ENCODE measurements around the gene NTRK2.
A peak's percentile ranks its signal among the peaks of the same experiment; 100 is the strongest.

NTRK2 gene

GRCh38 chr9:84863372-84863771 lies 193.8 kb downstream of the NTRK2 start:
- TF ChIP-seq CTCF (conservative IDR thresholded peaks at IDR 0.05; ENCODE audit: low read length) = no peak
- no peak for TF ChIP-seq EZH2phosphoT487 (IDR thresholded peaks at IDR 0.05; ENCODE audit: borderline replicate concordance)
- H3K27me3 ChIP-seq (ENCODE audit: insufficient read depth, low read length, poor library complexity, severe bottlenecking) = no peaks in the 10 kb centered on the region
- H3K36me3 ChIP-seq (ENCODE audit: insufficient read depth, low read length) = no peaks in the 10 kb centered on the region
- peak overlapping the region; percentile 16 for H3K4me2 ChIP-seq (ENCODE audit: low read depth, low read length, poor library complexity, severe bottlenecking)
- H2AFZ ChIP-seq (ENCODE audit: low read length) = no peak overlapping the region
- no peaks in the 10 kb centered on the region for H3K9me2 ChIP-seq (replicated peaks; ENCODE audit: low read depth, low read length)
- H3K4me1 ChIP-seq (ENCODE audit: insufficient read depth, low read length, poor library complexity, severe bottlenecking) = no peaks in the 10 kb centered on the region
- H4K20me1 ChIP-seq (ENCODE audit: insufficient read depth, low read length, poor library complexity, severe bottlenecking) = no peaks in the 10 kb centered on the region
- H3K9ac ChIP-seq (ENCODE audit: low read depth, low read length, poor library complexity, severe bottlenecking) = no peak overlapping the region
- no peak overlapping the region for H3K4me3 ChIP-seq (ENCODE audit: low read length, poor library complexity, severe bottlenecking)
- no peaks in the 10 kb centered on the region for H3K79me2 ChIP-seq (ENCODE audit: insufficient read depth, low read length)
- H3F3A ChIP-seq (ENCODE audit: low read depth) = no peaks in the 10 kb centered on the region
- H3K9me3 ChIP-seq (ENCODE audit: insufficient read depth, low read depth, low read length) = no peaks in the 10 kb centered on the region

GRCh38 chr9:84866396-84867175 lies 197.1 kb downstream of the NTRK2 start:
- Histone ChIP-seq H3F3A (ENCODE audit: low read depth) (no peaks in the 10 kb centered on the region), H3K79me2 (ENCODE audit: insufficient read depth, low read length) (no peaks in the 10 kb centered on the region), H3K4me2 (ENCODE audit: low read depth, low read length, poor library complexity, severe bottlenecking) (no peak overlapping the region), H4K20me1 (ENCODE audit: insufficient read depth, low read length, poor library complexity, severe bottlenecking) (no peaks in the 10 kb centered on the region), H3K36me3 (ENCODE audit: insufficient read depth, low read length) (no peaks in the 10 kb centered on the region), H3K27me3 (ENCODE audit: insufficient read depth, low read length, poor library complexity, severe bottlenecking) (no peaks in the 10 kb centered on the region), H3K9me3 (ENCODE audit: insufficient read depth, low read depth, low read length) (no peaks in the 10 kb centered on the region), H3K9ac (ENCODE audit: low read depth, low read length, poor library complexity, severe bottlenecking) (no peak overlapping the region), H3K4me3 (ENCODE audit: low read length, poor library complexity, severe bottlenecking) (no peak overlapping the region), H3K4me1 (ENCODE audit: insufficient read depth, low read length, poor library complexity, severe bottlenecking) (no peaks in the 10 kb centered on the region), H2AFZ (ENCODE audit: low read length) (no peak overlapping the region), H3K9me2 (replicated peaks; ENCODE audit: low read depth, low read length) (no peaks in the 10 kb centered on the region)
- TF ChIP-seq EZH2phosphoT487 (IDR thresholded peaks at IDR 0.05; ENCODE audit: borderline replicate concordance) (no peak), CTCF (conservative IDR thresholded peaks at IDR 0.05; ENCODE audit: low read length) (no peak)

- H2AFZ ChIP-seq (ENCODE audit: low read length) = no peak overlapping the region
- no peaks in the 10 kb centered on the region for H3K27me3 ChIP-seq (ENCODE audit: insufficient read depth, low read length, poor library complexity, severe bottlenecking)
- H3K4me1 ChIP-seq (ENCODE audit: insufficient read depth, low read length, poor library complexity, severe bottlenecking) = no peaks in the 10 kb centered on the region
- no peaks in the 10 kb centered on the region for H3K9me3 ChIP-seq (ENCODE audit: insufficient read depth, low read depth, low read length)
- no peaks in the 10 kb centered on the region for H3K9me2 ChIP-seq (replicated peaks; ENCODE audit: low read depth, low read length)
- no peaks in the 10 kb centered on the region for H3K79me2 ChIP-seq (ENCODE audit: insufficient read depth, low read length)
- H4K20me1 ChIP-seq (ENCODE audit: insufficient read depth, low read length, poor library complexity, severe bottlenecking) = no peaks in the 10 kb centered on the region
- no peak overlapping the region for H3K4me2 ChIP-seq (ENCODE audit: low read depth, low read length, poor library complexity, severe bottlenecking)
- TF ChIP-seq EZH2phosphoT487 (IDR thresholded peaks at IDR 0.05; ENCODE audit: borderline replicate concordance) = no peak
- TF ChIP-seq CTCF (conservative IDR thresholded peaks at IDR 0.05; ENCODE audit: low read length) = no peak
- H3K36me3 ChIP-seq (ENCODE audit: insufficient read depth, low read length) = no peaks in the 10 kb centered on the region
- H3K4me3 ChIP-seq (ENCODE audit: low read length, poor library complexity, severe bottlenecking) = no peak overlapping the region
- H3K9ac ChIP-seq (ENCODE audit: low read depth, low read length, poor library complexity, severe bottlenecking) = no peak overlapping the region
- H3F3A ChIP-seq (ENCODE audit: low read depth) = no peaks in the 10 kb centered on the region
Observed at GRCh38 chr9:84867186-84867585, 197.7 kb downstream of the NTRK2 start.

All from Loucy (cell line).